ENCODE data around the gene PUM2. TPM values are rescaled to one million over a fixed set of nuclear protein-coding genes. Genes with fewer than 3 reads are reported as not detected.

Gene PUM2
- total RNA-seq, 1 donor from 2014 or later: 48.0 TPM

DNA sequence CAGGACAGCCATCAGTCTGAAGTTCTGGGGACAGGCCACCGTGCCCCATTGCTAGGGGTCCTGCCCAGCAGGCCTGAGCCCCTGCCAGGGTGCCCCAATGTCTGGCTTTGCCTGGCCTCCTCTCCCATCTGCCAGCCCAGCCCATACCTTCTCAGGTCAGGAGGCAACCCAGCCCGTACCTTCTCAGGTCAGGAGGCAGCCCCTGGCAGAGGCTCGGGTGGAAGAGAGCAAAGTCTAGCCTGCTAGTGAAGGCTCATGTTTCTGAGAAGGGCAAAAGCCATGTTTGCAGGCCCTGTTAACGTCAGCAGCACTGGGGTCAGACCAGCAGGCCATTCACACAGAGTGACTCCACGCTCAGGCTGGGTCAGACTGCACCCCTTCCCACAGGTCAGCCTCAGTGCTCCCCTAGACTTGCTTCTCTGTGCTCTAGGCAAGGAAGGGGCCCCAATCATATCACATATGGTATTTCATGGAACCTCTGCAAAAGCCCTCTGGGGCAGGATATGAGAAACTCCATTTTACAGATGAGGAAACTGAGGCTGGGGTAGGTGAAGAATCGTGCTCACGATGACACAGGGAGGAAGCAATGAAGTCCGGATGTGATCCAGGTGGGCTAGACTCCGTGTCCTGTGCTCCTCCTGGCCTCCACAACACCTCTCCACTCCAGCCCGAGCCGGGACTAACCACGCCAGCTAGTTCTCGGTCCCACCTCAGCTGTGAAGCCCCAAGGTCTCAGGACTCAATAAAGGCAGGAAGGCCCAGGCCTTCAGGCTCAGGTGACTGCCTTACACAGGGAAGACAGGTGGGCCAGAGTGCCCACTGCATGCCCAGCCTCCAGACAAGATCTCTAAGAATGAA, 135.2 kb downstream of the PUM2 start:
- DNase-seq: no peak

DNA sequence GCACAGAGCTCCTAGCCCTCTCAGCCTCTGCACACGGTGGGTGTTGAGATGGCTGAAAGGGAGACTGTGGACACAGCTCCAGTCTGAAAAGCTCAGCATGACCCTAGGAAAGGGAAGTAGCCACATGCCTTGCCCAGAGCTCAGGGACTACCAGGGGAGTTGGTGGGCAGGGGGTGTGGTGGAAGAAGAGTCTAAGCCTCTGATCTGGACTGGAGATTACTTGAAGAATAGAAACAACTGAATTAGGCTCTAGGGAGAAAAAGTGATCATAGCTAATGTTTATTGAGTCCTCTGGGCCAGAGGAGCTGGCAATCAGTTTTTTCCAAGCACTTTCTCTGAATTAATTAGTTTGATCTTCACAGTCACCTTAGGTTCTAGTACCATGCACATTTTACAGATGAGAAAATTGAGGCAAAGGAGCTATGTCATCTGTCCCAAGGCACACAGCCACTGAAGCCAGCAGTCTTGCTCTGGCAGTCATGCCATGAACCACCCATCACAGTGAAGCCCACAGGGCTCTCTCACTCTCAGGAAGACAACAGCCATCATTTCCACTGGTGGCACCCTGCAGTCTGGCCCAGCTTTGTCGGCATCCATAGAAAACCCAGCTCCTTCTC, 136.0 kb downstream of the PUM2 start:
- no peak for DNase-seq

DNA sequence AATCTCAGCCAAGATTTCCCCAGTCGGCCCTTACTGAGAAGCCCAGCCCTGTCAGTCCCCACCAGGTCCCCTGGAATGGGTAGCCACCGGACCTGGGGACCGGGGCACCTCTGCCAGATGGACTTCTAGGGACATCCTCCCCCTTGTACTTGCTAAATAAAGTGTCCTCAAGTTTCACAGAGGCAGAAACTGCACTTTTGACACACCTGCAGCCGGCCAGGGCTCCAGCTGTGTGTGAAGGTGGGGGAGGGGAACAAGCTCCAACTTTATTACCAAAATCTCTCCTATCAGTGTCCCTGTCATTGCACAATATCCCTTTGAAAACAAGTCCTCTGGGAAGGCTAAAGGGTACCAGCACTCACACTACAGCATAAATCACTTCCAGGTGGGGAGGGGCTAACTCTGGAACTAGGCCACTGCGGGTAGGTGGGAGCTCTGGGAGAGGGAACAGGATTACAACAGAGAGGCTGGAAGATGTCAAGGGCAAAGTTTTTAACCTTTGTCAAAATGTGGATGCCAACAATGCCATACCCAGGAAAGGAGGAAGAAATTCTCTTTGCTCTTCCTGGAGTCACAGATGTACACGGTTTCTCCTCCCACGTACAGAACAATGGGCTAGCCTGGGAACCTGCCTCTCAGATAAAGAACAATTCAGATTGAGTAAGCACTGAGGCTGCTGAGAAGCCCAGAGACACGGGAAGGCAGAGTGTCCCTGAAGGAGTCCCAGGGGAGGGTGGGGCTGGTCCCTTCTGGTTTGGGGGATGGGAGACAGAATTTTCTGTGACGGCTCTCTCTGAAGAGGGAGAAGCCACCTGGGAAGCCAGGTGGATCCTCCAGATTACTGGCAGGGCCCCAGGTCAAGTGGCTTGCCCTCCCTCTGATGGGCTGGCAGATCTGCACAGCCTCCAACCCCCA, 136.7 kb downstream of the PUM2 start:
- DNase-seq: no peak

DNA sequence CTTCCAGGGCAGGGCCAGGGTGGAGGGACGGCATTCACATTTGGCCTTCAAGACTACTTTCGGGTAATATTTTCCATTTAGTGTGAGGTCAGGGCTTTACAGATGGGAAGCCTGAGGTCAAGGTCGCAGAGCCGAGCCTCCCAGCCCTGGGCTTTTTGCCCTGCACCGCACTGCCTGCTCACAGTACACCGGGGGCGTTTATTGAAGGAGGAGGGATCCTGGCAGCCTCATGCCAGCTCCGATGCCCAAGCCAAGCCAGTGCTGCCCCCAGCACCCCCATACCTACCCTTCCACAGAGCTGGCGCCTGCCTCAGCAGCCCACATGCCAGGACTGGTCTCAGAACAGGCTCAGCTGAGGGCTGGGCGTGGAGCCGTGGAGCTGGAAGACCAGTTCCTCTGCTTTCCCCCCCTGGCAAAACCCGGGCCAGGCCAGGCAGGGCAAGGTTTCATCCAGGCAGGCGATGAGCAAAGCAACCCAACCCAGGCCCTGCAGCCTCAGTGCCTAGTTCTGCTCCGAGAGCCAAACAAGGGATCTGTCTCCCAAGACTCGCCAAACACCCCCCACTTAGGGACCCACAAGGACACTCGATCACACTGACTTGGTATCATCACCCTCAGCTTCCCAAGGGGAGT, 137.7 kb downstream of the PUM2 start:
- DNase-seq: no peak

DNA sequence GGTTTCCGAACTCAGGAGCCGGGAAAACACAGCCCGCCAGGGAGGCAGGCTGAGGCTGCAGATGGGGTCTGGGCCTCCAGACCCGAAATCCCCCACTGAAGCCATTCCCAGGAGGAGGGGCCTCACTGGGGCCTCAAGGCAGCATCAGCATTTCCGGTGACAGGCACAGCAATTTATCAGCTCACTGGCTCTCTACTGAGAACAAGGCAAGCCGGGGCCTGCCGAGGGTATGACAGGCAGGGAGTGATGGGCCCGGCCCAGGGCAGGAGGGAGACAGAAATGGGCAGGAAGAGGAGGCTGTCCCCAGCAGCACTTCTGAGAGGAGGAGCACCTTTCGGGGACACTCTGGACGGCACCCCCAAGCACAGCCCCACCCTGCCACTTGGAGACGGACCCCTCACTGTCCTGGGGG, 138.2 kb downstream of the PUM2 start:
- peak; percentile 23 for DNase-seq

DNA sequence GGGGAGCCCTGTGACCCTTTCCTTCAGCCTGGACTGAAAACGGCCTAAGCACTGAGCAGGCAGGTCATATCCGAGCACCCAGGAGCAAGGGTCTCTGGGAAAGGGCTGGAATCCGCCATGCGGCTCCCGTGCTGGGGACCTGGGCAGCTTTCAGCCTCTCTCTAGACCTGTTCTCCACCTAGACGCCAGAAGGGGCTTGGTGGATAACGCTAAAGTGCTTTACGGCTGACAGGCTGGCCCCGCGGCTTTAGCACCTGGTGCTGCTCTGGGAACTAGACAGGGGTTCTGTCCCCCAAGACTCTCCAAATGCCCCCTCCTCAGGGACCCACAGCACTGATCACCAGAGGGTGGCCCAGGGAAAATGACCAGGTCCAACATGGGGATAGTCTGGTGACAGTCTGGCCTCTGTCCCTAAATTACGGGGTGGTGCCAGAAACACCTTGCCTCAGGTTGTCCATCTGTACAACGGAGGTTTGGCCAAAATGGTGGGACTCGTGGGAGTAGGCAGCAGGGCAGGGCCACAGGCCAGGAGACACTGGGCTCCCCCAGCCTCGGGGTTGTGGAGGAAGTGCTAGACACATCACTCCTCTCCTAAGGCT, 138.7 kb downstream of the PUM2 start:
- no peak for DNase-seq

DNA sequence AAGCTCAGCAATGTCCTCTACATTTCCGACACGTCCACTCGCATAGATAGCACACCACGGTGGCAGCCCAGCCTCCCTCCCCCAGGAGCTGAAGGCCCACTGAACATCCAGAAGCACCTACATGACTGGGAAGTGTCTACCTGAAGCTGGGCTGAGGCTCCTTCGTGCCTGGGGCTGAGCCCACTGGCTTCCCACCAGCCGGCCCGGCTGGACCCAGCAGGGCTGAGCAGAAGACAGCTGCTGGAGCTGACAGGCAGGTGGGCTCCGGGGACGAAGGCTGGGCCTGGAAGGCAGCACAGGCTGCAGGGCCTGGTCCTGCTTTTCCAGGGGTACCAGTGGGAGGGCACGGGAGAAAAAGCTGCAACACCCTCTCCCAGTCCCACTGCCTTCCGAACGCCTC, 139.2 kb downstream of the PUM2 start:
- DNase-seq: no peak

DNA sequence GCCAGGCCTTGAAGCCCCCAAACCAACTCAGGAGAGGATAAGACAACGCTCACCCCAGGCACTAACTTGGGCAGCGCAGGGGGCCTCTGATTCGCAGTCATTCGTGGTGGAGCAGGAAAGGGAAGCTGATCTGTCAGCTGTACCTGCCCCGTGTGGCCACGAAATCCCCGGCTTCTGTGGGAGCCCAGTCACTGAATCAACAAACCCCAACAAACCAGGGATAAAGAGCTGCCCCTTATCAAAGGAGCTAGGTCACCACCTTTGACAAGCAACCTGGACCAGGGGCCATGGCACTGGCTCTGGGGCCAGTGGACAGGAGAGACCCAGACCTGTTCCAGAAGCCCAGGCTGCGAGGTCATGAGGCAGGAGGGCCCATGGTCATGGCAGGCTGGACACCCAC, 140.2 kb downstream of the PUM2 start:
- DNase-seq: no peak

DNA sequence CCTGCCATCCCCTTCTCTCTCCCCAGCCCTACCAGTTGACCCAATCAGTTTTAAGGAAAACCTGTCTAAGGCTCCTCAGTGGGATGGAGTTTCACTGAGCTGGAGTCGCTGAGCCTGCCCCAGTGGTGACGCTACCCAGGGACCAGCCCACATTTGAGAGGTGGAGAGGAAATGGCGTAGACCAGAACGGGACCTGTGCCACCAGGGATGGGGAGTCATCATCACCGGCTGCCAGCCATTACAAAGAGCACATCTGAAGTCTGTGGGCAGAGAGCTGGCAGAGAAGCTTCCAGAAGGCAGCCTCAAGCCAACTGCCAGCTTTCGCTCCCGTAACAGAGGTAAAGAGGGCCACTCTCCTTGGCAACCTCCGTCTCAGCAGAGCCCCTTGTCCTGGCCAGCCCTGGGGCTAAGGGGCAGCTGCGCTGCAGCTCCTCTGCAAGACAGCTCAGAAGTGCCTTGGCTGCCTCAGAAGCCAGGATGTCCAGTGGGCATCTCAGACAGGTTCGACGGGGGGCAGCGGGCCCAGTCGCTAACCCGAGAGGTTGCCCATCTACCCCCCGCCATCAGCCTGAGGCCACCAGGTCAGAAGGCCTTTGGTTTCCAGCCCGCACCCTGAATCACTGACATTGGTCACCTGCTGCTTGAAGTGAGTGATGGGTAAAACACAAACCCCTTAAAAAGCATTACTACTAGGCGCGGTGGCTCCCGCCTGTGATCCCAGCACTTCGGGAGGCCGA, 141.1 kb downstream of the PUM2 start:
- DNase-seq: no peak

DNA sequence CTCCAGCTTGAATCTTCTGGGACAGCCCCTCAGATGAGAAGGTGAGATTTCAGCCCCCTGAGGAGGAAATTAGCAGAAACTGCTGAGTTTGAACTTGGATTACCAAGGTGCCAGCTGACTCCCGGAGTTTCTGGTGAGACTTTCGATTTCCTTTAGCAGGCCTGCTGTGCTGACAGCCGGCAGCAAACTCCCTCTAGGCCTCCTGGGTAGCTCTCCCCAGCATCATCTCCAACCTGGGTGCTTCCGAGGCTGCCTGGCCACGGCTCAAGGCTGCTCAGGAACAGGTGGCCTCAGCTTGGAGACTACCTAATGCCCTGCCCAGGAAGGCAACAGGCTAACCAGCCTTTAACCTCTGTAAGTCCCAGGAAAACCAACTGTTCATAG, 142.2 kb downstream of the PUM2 start:
- no peak for DNase-seq

DNA sequence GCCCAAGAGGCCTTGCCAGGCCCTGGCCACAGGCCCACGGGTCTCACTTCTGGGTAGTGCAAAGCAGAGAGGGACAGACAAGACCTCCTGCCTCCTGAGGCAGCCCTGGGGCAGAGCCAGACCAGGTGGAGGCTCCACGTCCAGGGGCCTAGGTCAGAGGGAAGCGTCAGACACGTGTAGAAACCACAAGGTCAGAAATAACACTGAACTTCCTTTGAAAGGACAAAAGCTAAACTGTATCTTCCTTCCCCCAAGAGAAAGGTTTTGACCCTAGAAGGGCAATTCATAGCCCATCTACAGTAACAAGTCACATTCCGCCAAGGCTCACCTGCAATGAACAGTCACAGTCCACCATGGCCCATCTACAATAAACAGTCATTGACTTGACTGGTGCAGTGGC, 143.6 kb downstream of the PUM2 start:
- DNase-seq: no peak

DNA sequence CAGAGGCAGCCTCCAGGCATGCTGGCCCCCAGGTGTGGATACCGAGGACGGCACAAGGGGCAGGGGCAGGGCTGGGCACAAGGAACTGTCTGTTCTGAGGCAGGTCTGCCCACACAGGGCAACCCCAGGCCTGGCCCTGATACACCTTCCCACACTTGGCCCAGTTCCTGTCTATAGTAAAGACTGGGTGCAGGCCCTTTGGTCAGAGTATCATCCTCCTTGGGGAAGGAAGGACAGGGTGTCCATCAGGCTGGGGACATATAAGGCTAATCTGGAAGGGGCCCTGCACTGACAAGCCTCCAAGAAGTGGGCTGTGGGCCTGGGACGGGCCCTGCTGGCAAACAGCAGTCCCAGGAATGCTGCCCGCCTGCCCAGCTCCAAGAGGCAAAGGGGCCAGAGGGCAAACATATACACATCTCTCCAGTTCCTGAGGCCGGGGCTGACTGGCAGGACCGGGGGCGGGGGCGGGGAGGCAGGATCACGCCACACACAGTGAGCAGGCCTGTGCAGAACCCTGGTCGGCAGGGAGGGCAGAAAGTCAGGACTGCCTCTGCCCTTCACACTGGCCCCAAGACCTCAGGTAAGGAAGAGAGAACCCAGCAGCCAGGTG, 144.6 kb downstream of the PUM2 start:
- peak; percentile 20 for DNase-seq

DNA sequence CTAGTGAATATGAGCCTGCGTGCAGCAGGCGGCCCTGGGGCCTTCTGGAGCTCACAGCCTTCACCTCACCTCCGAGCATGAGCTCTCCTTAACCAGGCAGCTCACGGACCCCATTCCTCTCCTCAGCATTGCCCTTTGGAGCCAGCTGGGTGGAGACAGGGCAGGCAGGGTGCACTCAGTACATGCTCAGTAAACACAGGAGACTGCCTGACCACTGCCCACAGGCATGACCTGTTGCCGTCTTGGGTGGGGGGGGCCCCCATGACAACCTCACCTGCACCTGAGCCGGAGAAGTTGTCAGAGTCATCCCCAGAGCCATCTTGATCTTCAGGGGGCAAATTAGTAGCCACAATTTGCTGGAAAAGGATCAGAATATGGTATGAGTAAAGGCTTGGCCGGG, 145.6 kb downstream of the PUM2 start:
- no peak for DNase-seq

DNA sequence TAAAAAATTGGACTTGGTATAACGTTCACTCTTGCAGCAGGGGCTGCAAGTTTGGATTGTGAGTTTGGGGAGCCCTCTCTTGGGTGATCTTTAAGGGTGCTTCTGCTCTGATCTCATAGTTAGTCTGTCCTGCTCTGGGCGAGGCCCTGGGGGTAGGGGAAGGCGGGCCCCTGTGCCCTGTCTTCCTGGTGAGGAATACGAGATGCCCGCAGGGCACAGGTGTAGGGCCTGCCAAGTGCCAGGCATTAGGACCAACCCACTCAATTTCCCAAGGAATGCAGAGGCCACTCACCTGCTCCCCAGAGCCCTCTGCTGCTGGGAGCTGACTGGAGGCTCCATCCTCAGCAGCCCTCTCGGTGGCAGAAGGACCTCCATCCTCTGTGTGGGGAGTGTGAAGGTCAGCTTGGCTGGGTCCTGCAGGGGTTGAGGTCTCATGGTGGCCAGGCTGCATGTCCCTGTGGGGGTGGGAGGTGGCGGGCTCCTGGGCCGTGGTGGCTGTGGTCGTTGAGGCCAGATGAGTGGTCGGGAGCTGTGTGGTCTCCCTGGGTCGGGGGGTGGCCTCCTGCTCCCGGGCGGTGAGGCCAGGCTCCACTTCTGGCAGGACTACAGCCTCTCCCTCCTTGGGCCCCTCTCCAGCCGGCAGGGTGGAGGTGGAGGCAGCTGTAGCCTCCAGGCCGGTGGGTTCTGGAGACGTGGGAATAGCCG, 147.0 kb downstream of the PUM2 start:
- no peak for DNase-seq

DNA sequence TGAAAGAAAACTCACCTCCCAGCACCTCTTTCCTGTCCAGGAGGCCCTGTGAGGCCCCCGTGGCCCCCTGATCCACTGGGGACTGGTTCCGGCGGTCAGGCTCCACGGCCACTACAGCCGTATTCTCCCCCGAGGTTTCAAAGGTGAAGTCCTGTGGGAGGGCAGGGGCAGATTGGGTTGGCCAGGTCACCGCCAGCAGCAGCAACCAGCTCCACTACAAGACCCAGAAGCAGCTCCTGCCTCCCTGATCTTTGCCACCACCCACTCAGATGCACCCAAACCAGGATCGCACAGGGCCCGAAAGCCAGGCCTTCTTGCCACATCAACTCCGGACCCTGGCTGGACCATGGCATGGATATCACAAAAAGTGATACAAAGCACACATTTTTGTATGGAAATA, 147.6 kb downstream of the PUM2 start:
- no peak for DNase-seq

DNA sequence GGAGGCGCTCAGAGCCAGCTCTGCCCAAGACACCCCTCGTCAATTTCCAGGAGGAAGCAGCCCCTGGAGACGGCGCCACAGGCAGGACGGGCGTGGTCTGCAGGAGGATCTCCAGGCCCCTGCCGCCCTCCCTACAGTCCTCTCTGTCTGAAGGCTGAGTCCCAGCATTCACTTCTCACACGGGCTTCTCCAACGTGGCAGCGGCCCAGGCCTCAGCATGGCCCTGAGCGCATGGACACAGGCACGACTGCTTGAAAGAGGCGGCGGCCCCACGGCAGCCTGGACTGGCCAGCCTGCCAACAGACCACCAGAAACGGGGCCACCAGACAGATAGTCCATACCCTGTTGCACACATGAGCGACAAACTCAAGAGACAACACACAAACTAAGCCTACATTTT, 149.0 kb downstream of the PUM2 start:
- DNase-seq: no peak

DNA sequence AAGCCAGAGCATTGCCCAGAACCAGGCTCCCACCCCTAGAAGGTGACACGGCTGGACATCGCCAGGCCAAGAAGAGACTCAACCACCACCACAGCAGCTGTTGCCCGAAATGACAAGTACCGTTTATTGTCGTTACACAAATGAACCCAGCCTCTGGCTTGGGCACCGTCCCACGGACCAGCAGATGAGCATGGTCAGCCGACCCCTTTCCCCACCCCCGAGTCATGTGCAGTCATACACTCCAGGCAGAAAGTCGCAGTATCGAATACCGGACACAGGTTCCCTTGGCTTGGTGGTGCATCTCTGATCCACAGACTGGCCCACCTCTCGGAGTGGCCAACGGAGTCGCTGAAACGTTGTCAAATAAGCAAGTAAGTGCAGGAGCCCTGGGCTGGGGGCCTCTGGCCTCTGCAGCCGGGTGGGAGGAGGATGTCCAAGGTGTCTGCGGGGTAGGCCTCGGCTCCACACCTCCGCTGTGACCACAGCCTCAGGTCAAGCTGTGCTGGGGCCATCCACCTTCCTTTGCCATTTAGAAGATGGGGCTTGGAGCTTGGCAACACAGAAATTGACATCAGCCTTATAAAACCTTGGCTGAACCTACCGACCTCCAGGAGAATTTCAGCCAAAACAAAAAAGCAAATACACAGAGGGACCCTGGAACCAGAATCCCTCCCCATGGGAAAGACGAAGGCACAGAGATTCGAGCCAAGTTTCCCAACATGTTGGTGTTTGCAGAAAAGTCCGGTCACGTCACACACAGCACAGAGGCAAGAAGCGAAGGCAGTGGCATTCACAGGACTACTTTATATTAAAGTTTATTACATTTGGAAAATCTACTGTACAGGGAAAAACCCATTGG, 149.7 kb downstream of the PUM2 start:
- DNase-seq: no peak

DNA sequence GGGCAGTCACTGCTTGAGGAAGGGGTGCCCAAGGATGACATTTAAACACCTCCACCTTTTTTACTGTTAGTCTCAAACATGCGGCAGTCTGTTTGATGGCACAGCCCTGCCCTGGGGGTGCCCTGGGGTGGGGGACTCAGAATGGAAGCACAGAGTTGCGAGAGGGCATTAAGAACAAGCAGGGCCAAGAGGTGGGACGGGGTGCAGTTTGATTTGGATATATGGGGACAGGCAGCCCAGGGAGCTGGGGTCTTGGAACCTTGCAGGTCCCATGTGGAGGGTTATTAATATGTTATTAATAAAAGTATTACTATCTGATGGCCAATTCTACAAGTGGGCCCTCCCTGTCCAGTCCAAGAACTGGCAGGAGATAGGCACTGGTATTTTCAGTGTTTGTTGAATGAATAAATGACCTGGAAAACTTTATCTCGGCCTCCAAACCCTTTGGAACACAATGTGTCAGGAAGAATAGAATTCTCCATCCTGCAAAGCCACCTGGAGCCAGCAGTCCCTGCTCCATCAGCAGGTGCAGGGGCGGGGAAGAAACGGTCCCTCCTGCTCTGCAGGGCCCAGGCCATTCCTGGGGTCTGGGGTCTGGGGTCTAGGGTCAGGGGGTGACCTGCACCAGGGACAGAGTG, 150.9 kb downstream of the PUM2 start:
- no peak for DNase-seq
